CD14-positive monocyte (primary cell): Measurements from ENCODE around the gene ABCB1. TPM values are rescaled to one million over a fixed set of nuclear protein-coding genes. Genes with fewer than 3 reads are reported as not detected.

Experiments
- DNase-seq, 3 donors: peaks; one replicate each; pipeline ENCODE4 v3.0.0-alpha.2; 2011 to 2022
- H2AFZ ChIP-seq: 2 replicates; pipeline ENCODE4 v1.6.0; 2012; ENCODE audit warnings: mild to moderate bottlenecking, low read depth, low read length, inconsistent platforms; ENCODE audit not compliant: insufficient read depth, poor library complexity, severe bottlenecking
- H3K27ac ChIP-seq, 2 donors: 1 replicate in 1 of 2; 2 replicates in 1 of 2; pipeline ENCODE4 v1.5.1; 2012 to 2013; ENCODE audit warnings: low read length in 2 of 2, control low read depth in 1 of 2, inconsistent platforms in 1 of 2, low read depth in 1 of 2, mild to moderate bottlenecking in 1 of 2
- H3K27me3 ChIP-seq, 2 donors: one replicate each; pipeline versions ENCODE4 v1.6.0 to v1.6.1; 2011 to 2013; ENCODE audit warnings: low read length in 2 of 2; ENCODE audit not compliant: control insufficient read depth in 2 of 2, insufficient read depth in 2 of 2
- H3K36me3 ChIP-seq, 2 donors: replicated peaks in 1 of 2; 1 replicate in 1 of 2; 2 replicates in 1 of 2; pipeline versions ENCODE4 v1.5.1 to v1.6.1; 2012 to 2013; ENCODE audit warnings: low read length in 2 of 2, control low read depth in 1 of 2, inconsistent platforms in 1 of 2, mild to moderate bottlenecking in 1 of 2; ENCODE audit not compliant: insufficient read depth in 2 of 2, control insufficient read depth in 1 of 2
- H3K4me1 ChIP-seq, 2 donors: 1 replicate in 1 of 2; 2 replicates in 1 of 2; pipeline versions ENCODE4 v1.5.1 to v1.6.1; 2012 to 2013; ENCODE audit warnings: low read length in 2 of 2, control low read depth in 1 of 2, inconsistent platforms in 1 of 2, mild to moderate bottlenecking in 1 of 2, moderate library complexity in 1 of 2; ENCODE audit not compliant: insufficient read depth in 2 of 2, control insufficient read depth in 1 of 2
- H3K4me2 ChIP-seq: replicated peaks from 2 replicates; pipeline ENCODE3; 2012; ENCODE audit warnings: low read length, moderate library complexity, mild to moderate bottlenecking; ENCODE audit not compliant: poor library complexity, severe bottlenecking; ENCODE audit errors: extremely low read depth
- H3K4me3 ChIP-seq, 3 experiments: fragments of 200-600 bp in 1 of 3; sonication (generic) in 1 of 3; replicated peaks in 1 of 3; 1 replicate in 2 of 3; 2 replicates in 1 of 3; pipeline ENCODE4 v1.5.1; 2011 to 2013; ENCODE audit warnings: low read length in 3 of 3, mild to moderate bottlenecking in 3 of 3, control low read depth in 2 of 3, low read depth in 2 of 3, inconsistent platforms in 1 of 3, moderate library complexity in 1 of 3
- H3K79me2 ChIP-seq: 2 replicates; pipeline ENCODE4 v1.6.0; 2012; ENCODE audit warnings: mild to moderate bottlenecking, control low read depth, inconsistent platforms, low read length, moderate library complexity; ENCODE audit not compliant: insufficient read depth
- H3K9ac ChIP-seq: 2 replicates; pipeline ENCODE4 v1.6.0; 2017; ENCODE audit warnings: low read length, mild to moderate bottlenecking; ENCODE audit not compliant: insufficient read depth, poor library complexity, severe bottlenecking
- H3K9me3 ChIP-seq, 2 donors: replicated peaks in 1 of 2; 1 replicate in 1 of 2; 2 replicates in 1 of 2; pipeline versions ENCODE4 v1.5.1 to v1.6.1; 2012 to 2013; ENCODE audit warnings: low read length in 2 of 2, control low read depth in 1 of 2; ENCODE audit not compliant: control insufficient read depth in 1 of 2, insufficient read depth in 1 of 2
- H4K20me1 ChIP-seq: 2 replicates; pipeline ENCODE4 v1.6.0; 2012; ENCODE audit warnings: mild to moderate bottlenecking, low read length, control low read depth, moderate library complexity; ENCODE audit not compliant: insufficient read depth
- H3K27ac Mint-ChIP-seq, 7 donors: one replicate each; pipeline ENCODE4 v1.8.0; 2020; ENCODE audit warnings: mild to moderate bottlenecking in 7 of 7, mixed read lengths in 7 of 7, moderate library complexity in 6 of 7, inconsistent platforms in 2 of 7
- H3K27me3 Mint-ChIP-seq, 3 donors: one replicate each; pipeline ENCODE4 v1.8.0; 2021 to 2022; ENCODE audit warnings: low read depth in 3 of 3, mild to moderate bottlenecking in 3 of 3, mixed read lengths in 3 of 3, moderate library complexity in 3 of 3, inconsistent platforms in 1 of 3
- H3K36me3 Mint-ChIP-seq, 2 donors: one replicate each; pipeline ENCODE4 v1.8.0; 2020; ENCODE audit warnings: mixed read lengths in 2 of 2, inconsistent platforms in 1 of 2, mild to moderate bottlenecking in 1 of 2
- H3K4me1 Mint-ChIP-seq: one replicate; pipeline ENCODE4 v1.8.0; 2020; ENCODE audit warnings: mild to moderate bottlenecking, mixed read lengths
- H3K4me3 Mint-ChIP-seq, 2 donors: one replicate each; pipeline ENCODE4 v1.8.0; 2020; ENCODE audit warnings: mild to moderate bottlenecking in 2 of 2, mixed read lengths in 2 of 2, moderate library complexity in 1 of 2
- H3K9me3 Mint-ChIP-seq, 7 donors: one replicate each; pipeline ENCODE4 v1.8.0; 2020 to 2022; ENCODE audit warnings: mixed read lengths in 7 of 7, mild to moderate bottlenecking in 6 of 7, moderate library complexity in 6 of 7, inconsistent platforms in 2 of 7
- CTCF ChIP-seq: fragments of 200-600 bp; IDR thresholded peaks from one replicate; pipeline ENCODE4 v1.8.0; 2022; ENCODE audit warnings: antibody characterized with exemption, mild to moderate bottlenecking
- WGBS: methylation state at CpG from one replicate; pipeline ENCODE4 v1.1.5; 2013; ENCODE audit warnings: missing lambda C conversion rate; ENCODE audit not compliant: insufficient coverage; 5-methylcytosine and 5-hydroxymethylcytosine counted together
- intact Hi-C, 2 donors: fragments of 100-400 bp; cut with micrococcal nuclease; formaldehyde crosslinking; loops; one replicate each; pipeline versions ENCODE4 v1.15.0 to v1.15.1; 2023
- polyA plus RNA-seq, 3 donors: library from polyadenylated mRNA; depleted of rRNA in 1 of 3; unstranded in 2 of 3; stranded (reverse) in 1 of 3; fragments of 300-500 nt in 2 of 3; fragments of >200 nt in 1 of 3; fragmentation: Illumina TruSeq in 2 of 3; gene quantifications; 1 replicate in 2 of 3; 2 replicates in 1 of 3; pipeline ENCODE4 v1.2.3, GENCODE V29; 2012 to 2021

Gene ABCB1
- polyA plus RNA-seq, 3 donors: 0.24 TPM; not detected in 2

- H3K79me2 ChIP-seq: no peaks in the 10 kb centered on the region
- H3K4me2 ChIP-seq: no peak overlapping the region
- no peaks in the 10 kb centered on the region for H3K36me3 ChIP-seq
- no peak overlapping the region for H3K9ac ChIP-seq
- H2AFZ ChIP-seq: no peak overlapping the region
- H3K9me3 ChIP-seq: peaks cover 0 to 6% of the 10 kb centered on the region in 2 donors
- peaks cover 16 to 19% of the 10 kb centered on the region in 2 donors for H3K4me1 ChIP-seq
- no peak for TF ChIP-seq CTCF
- H3K4me3 ChIP-seq: no peak overlapping the region
- Mint-ChIP-seq H3K4me3 (no peak overlapping the region), H3K4me1 (peaks cover 12% of the 10 kb centered on the region), H3K27ac (no peak overlapping the region), H3K27me3 (peaks cover 20 to 35% (median 21%) of the 10 kb centered on the region in 3 donors), H3K36me3 (peaks cover 0 to 4% of the 10 kb centered on the region in 2 donors), H3K9me3 (peaks cover 0 to 7% (median 2%) of the 10 kb centered on the region in 7 donors)
- DNase-seq: no peak
- no peak overlapping the region for H3K27ac ChIP-seq
- no peaks in the 10 kb centered on the region for H4K20me1 ChIP-seq
- H3K27me3 ChIP-seq: peaks cover 20 to 31% of the 10 kb centered on the region in 2 donors
- 98% methylated on average over 7 of the region's 15 CpGs for WGBS
- intact Hi-C loops: no loop called here
These were observed 24.4 kb upstream of the ABCB1 start for GRCh38 chr7:87625101-87625500.

GRCh38 chr7:87624628-87625027, 23.9 kb upstream of the ABCB1 start:
- H3K27me3 ChIP-seq: peaks cover 18 to 26% of the 10 kb centered on the region in 2 donors
- Mint-ChIP-seq H3K9me3 (peaks cover 0 to 6% (median 2%) of the 10 kb centered on the region in 7 donors), H3K36me3 (peaks cover 0 to 4% of the 10 kb centered on the region in 2 donors), H3K4me1 (peaks cover 12% of the 10 kb centered on the region), H3K27me3 (peaks cover 17 to 32% (median 19%) of the 10 kb centered on the region in 3 donors), H3K27ac (no peak overlapping the region), H3K4me3 (no peak overlapping the region)
- H3K36me3 ChIP-seq: no peaks in the 10 kb centered on the region
- TF ChIP-seq CTCF: no peak
- intact Hi-C loops: no loop called here
- no peak overlapping the region for H3K4me3 ChIP-seq
- 78% methylated on average over 2 of the region's 7 CpGs for WGBS
- H3K9me3 ChIP-seq: peaks cover 0 to 6% of the 10 kb centered on the region in 2 donors
- no peak overlapping the region for H3K27ac ChIP-seq
- H3K4me1 ChIP-seq: peaks cover 16 to 19% of the 10 kb centered on the region in 2 donors
- no peak overlapping the region for H3K9ac ChIP-seq
- H2AFZ ChIP-seq: no peak overlapping the region
- no peaks in the 10 kb centered on the region for H4K20me1 ChIP-seq
- no peak overlapping the region for H3K4me2 ChIP-seq
- H3K79me2 ChIP-seq: no peaks in the 10 kb centered on the region
- no peak for DNase-seq
